Measurements from ENCODE around the gene HRAS.
A peak's percentile ranks its signal among the peaks of the same experiment; 100 is the strongest.

The HRAS gene

DNA sequence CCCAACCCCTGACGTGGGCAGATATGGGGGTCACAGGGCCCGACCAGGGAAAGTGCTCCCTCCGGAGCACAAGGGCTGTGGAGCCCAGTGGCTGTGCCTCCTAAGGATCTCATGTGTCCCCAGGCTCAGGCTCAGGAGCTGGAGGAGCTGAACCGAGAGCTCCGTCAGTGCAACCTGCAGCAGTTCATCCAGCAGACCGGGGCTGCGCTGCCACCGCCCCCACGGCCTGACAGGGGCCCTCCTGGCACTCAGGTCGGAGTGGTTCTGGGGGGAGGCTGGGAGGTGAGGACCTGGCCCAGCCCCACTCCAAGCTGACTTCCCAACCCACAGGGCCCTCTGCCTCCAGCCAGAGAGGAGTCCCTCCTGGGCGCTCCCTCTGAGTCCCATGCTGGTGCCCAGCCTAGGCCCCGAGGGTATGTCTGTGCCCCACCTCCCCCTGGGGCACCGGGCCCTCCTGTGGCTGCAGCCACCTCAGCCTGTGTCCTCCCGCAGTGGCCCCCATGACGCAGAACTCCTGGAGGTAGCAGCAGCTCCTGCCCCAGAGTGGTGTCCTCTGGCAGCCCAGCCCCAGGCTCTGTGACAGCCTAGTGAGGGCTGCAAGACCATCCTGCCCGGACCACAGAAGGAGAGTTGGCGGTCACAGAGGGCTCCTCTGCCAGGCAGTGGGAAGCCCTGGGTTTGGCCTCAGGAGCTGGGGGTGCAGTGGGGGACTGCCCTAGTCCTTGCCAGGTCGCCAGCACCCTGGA, 27.9 kb upstream of the HRAS start:
- H3K36me3 ChIP-seq (ENCODE audit: insufficient read depth, low read length), result no peaks in the 10 kb centered on the region
- TF ChIP-seq FOXP2 (optimal IDR thresholded peaks at IDR 0.05; ENCODE audit: control extremely low read depth, extremely low read length, insufficient read depth) (no peak), EZH2 (IDR thresholded peaks at IDR 0.05) (no peak), POLR2AphosphoS5 (IDR thresholded peaks at IDR 0.05; ENCODE audit: borderline replicate concordance, low read depth, low read length) (no peak)
- H3K27ac ChIP-seq, result no peak overlapping the region
- H3K4me3 ChIP-seq, result no peak overlapping the region
- DNase-seq (ENCODE audit: low read depth, low spot score), result no peak
- no peaks in the 10 kb centered on the region for H3K9me3 ChIP-seq (ENCODE audit: low read depth, low read length)
- H3K9ac ChIP-seq (ENCODE audit: insufficient read length), result no peak overlapping the region

GRCh38 chr11:562046-562645, 26.8 kb upstream of the HRAS start:
- no peak overlapping the region for H3K9ac ChIP-seq (ENCODE audit: insufficient read length)
- H3K4me3 ChIP-seq, result peak overlapping the region; percentile 87
- no peak overlapping the region for H3K27ac ChIP-seq

GRCh38 chr11:561148-562003, 26.0 kb upstream of the HRAS start:
- Histone ChIP-seq H3K9me3 (ENCODE audit: low read depth, low read length) (no peaks in the 10 kb centered on the region), H3K27ac (no peak overlapping the region), H3K4me3 (peak overlapping the region; percentile 87), H3K9ac (ENCODE audit: insufficient read length) (peak overlapping the region; percentile 67), H3K36me3 (ENCODE audit: insufficient read depth, low read length) (no peaks in the 10 kb centered on the region)
- no peak for TF ChIP-seq FOXP2 (optimal IDR thresholded peaks at IDR 0.05; ENCODE audit: control extremely low read depth, extremely low read length, insufficient read depth)
- no peak for TF ChIP-seq POLR2AphosphoS5 (IDR thresholded peaks at IDR 0.05; ENCODE audit: borderline replicate concordance, low read depth, low read length)
- no peak for TF ChIP-seq EZH2 (IDR thresholded peaks at IDR 0.05)
- no peak for DNase-seq (ENCODE audit: low read depth, low spot score)

More at GRCh38 chr11:562046-562645, 26.8 kb upstream of the HRAS start:
- Histone ChIP-seq H3K9me3 (ENCODE audit: low read depth, low read length) (no peaks in the 10 kb centered on the region), H3K36me3 (ENCODE audit: insufficient read depth, low read length) (no peaks in the 10 kb centered on the region)
- TF ChIP-seq FOXP2 (optimal IDR thresholded peaks at IDR 0.05; ENCODE audit: control extremely low read depth, extremely low read length, insufficient read depth) (no peak), POLR2AphosphoS5 (IDR thresholded peaks at IDR 0.05; ENCODE audit: borderline replicate concordance, low read depth, low read length) (no peak), EZH2 (IDR thresholded peaks at IDR 0.05) (no peak)
- no peak for DNase-seq (ENCODE audit: low read depth, low spot score)

DNA sequence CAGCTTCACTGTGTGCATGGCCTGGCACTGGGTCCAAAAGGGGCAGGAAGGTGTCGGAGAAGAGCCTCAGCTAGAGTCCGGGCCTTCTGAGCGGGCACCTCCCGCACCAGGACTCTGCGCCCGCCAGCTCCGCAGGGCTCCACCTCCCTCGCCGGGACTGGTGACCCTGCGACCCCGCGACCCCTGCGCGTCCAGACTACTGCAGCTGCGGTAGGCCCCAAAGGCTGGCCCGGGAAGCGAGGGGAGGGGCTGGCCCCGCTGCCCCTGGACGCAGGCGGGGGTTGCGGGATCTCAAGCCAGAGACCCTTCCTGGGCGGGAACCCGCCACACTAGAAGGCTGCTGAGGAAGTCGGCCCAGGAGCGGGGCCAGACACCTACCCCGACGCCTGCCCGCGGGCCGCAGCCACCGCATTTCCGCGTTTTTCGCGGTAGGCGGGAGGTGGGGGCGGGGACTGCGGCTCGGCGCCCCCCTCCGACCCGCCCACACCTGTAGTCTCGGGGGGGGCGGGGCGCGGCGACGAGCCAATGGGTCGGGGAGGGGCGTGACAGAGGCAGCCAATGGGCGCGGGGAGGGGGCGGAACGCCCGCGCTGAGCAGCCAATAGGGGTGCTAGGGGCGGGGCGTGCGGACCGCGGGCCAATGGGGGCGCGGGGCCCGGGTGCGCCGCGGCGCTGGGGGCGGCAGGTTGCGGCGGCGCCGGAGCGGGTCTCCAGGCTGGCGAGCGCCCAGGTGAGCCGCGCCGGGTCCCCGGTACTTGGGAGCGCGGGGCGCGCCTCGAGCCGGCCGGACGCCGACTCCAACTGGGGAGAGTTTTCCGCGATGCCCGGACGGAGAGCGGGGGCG, 25.1 kb upstream of the HRAS start, which contains the start of the genes LMNTD2 and RASSF7:
LMNTD2 (minus strand) TSS at position 434 of the 843 bp plus-strand sequence; CDS start at position 412, 22 bp downstream.
RASSF7 (plus strand) TSS at position 666 of the 843 bp plus-strand sequence. CDS start 799 bp downstream, outside the sequence.
- no peak for TF ChIP-seq EZH2 (IDR thresholded peaks at IDR 0.05)
- TF ChIP-seq POLR2AphosphoS5 (IDR thresholded peaks at IDR 0.05; ENCODE audit: borderline replicate concordance, low read depth, low read length), result peak; percentile 63; the same call in 1 of the 2 replicates
- DNase-seq (ENCODE audit: low read depth, low spot score), result no peak
- Histone ChIP-seq H3K9me3 (ENCODE audit: low read depth, low read length) (no peaks in the 10 kb centered on the region), H3K36me3 (ENCODE audit: insufficient read depth, low read length) (no peaks in the 10 kb centered on the region), H3K27ac (no peak within 1 kb of the TSS), H3K9ac (ENCODE audit: insufficient read length) (peak within 1 kb of the TSS; percentile 67), H3K4me3 (peak within 1 kb of the TSS; percentile 87)

- H3K9ac ChIP-seq (ENCODE audit: insufficient read length), result peak overlapping the region; percentile 61
- no peak for DNase-seq (ENCODE audit: low read depth, low spot score)
- H3K36me3 ChIP-seq (ENCODE audit: insufficient read depth, low read length), result no peaks in the 10 kb centered on the region
- H3K27ac ChIP-seq, result no peak overlapping the region
- no peaks in the 10 kb centered on the region for H3K9me3 ChIP-seq (ENCODE audit: low read depth, low read length)
- H3K4me3 ChIP-seq, result peak overlapping the region; percentile 80
- TF ChIP-seq FOXP2 (optimal IDR thresholded peaks at IDR 0.05; ENCODE audit: control extremely low read depth, extremely low read length, insufficient read depth), result no peak
- no peak for TF ChIP-seq POLR2AphosphoS5 (IDR thresholded peaks at IDR 0.05; ENCODE audit: borderline replicate concordance, low read depth, low read length)
- no peak for TF ChIP-seq EZH2 (IDR thresholded peaks at IDR 0.05)
Observed at GRCh38 chr11:559712-560304, 24.4 kb upstream of the HRAS start.

GRCh38 chr11:559020-559620, 23.7 kb upstream of the HRAS start:
- TF ChIP-seq EZH2 (IDR thresholded peaks at IDR 0.05) (no peak), FOXP2 (optimal IDR thresholded peaks at IDR 0.05; ENCODE audit: control extremely low read depth, extremely low read length, insufficient read depth) (no peak), POLR2AphosphoS5 (IDR thresholded peaks at IDR 0.05; ENCODE audit: borderline replicate concordance, low read depth, low read length) (no peak)
- DNase-seq (ENCODE audit: low read depth, low spot score), result no peak
- Histone ChIP-seq H3K27ac (no peak overlapping the region), H3K36me3 (ENCODE audit: insufficient read depth, low read length) (no peaks in the 10 kb centered on the region), H3K4me3 (no peak overlapping the region), H3K9ac (ENCODE audit: insufficient read length) (no peak overlapping the region), H3K9me3 (ENCODE audit: low read depth, low read length) (no peaks in the 10 kb centered on the region)

DNA sequence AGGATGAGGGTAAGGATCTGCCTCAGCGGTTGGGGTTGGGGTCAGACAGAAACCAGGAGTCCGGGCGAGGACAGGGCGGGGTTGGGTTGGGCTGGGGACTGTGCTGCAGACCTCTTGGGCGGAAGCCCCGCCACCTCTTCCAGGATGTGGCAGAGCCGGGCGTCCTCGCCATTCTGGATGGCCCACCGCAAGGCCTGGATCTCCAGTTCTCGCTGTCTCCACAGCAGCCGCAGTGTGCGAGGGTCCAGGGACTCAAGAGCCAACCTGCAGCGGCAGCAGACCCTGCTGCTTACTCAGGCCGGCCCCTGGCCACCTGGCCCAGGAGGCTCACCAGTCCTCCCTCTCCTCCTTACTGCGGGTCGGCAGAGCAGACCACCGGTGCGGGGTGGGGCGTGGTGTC, 23.1 kb upstream of the HRAS start:
- Histone ChIP-seq H3K9me3 (ENCODE audit: low read depth, low read length) (no peaks in the 10 kb centered on the region), H3K4me3 (no peak overlapping the region), H3K27ac (no peak overlapping the region), H3K9ac (ENCODE audit: insufficient read length) (no peak overlapping the region), H3K36me3 (ENCODE audit: insufficient read depth, low read length) (no peaks in the 10 kb centered on the region)
- no peak for DNase-seq (ENCODE audit: low read depth, low spot score)
- TF ChIP-seq EZH2 (IDR thresholded peaks at IDR 0.05), result no peak
- TF ChIP-seq FOXP2 (optimal IDR thresholded peaks at IDR 0.05; ENCODE audit: control extremely low read depth, extremely low read length, insufficient read depth), result no peak
- no peak for TF ChIP-seq POLR2AphosphoS5 (IDR thresholded peaks at IDR 0.05; ENCODE audit: borderline replicate concordance, low read depth, low read length)
